HepG2 (cell line): Measurements from ENCODE around the gene PIP5K1A. TPM values are rescaled to one million over a fixed set of nuclear protein-coding genes. Genes with fewer than 3 reads are reported as not detected.

Experiments used
- ASH2L ChIP-seq: fragments of 300-600, 200-600 bp; sonication (generic); IDR thresholded peaks from 2 replicates; pipeline ENCODE4 v1.7.0; 2017; ENCODE audit warnings: low read depth, mild to moderate bottlenecking, moderate library complexity, mixed read lengths, low read length; ENCODE audit not compliant: insufficient read length
- ATF7 ChIP-seq, 2 experiments: fragments of 450-650 bp in 1 of 2; sonication (generic) in 1 of 2; formaldehyde crosslinking in 1 of 2; IDR thresholded peaks; 2 replicates each; pipeline versions ENCODE4 v1.4.0 to v1.6.1; 2016 to 2020; ENCODE audit warnings: antibody characterized with exemption in 1 of 2, mild to moderate bottlenecking in 1 of 2, missing genetic modification reagents in 1 of 2
- EEA1 ChIP-seq: sonication (generic); formaldehyde crosslinking; IDR thresholded peaks from 2 replicates; pipeline ENCODE4 v1.5.1; 2020; ENCODE audit warnings: mild to moderate bottlenecking, missing genetic modification reagents, borderline replicate concordance
- ERF ChIP-seq: IDR thresholded peaks from 2 replicates; pipeline ENCODE4 v1.6.1; 2018; ENCODE audit warnings: missing biosample characterization, missing genetic modification reagents
- GTF2F1 ChIP-seq: fragments of 150-350 bp; IDR thresholded peaks from 2 replicates; pipeline ENCODE4 v1.6.1; 2014; ENCODE audit warnings: low read length
- HOXA3 ChIP-seq: sonication (generic); formaldehyde crosslinking; IDR thresholded peaks from 2 replicates; pipeline ENCODE4 v1.5.0; 2020; ENCODE audit warnings: missing genetic modification reagents
- JUN ChIP-seq: sonication (generic); formaldehyde crosslinking; IDR thresholded peaks from 2 replicates; pipeline ENCODE4 v1.4.0; 2020; ENCODE audit warnings: mild to moderate bottlenecking, missing genetic modification reagents
- MAFG ChIP-seq: sonication (generic); formaldehyde crosslinking; IDR thresholded peaks from 2 replicates; pipeline ENCODE4 v1.5.1; 2020; ENCODE audit warnings: mild to moderate bottlenecking, missing genetic modification reagents
- NR2C2 ChIP-seq: sonication (generic); formaldehyde crosslinking; IDR thresholded peaks from 2 replicates; pipeline ENCODE4 v1.4.0; 2020; ENCODE audit warnings: missing genetic modification reagents, mild to moderate bottlenecking, moderate library complexity, borderline replicate concordance
- PRMT3 ChIP-seq: sonication (generic); formaldehyde crosslinking; IDR thresholded peaks from 2 replicates; pipeline ENCODE4 v1.8.1; 2022; ENCODE audit warnings: low read depth, mild to moderate bottlenecking, moderate library complexity, missing genetic modification reagents, borderline replicate concordance
- REST ChIP-seq, 2 experiments: IDR thresholded peaks; 2 replicates each; pipeline ENCODE4 v1.6.1; 2011 to 2012; ENCODE audit warnings: low read length in 2 of 2, borderline replicate concordance in 1 of 2, low read depth in 1 of 2, mild to moderate bottlenecking in 1 of 2, moderate library complexity in 1 of 2
- SIX4 ChIP-seq: sonication (generic); formaldehyde crosslinking; IDR thresholded peaks from 2 replicates; pipeline ENCODE4 v1.4.0; 2020; ENCODE audit warnings: missing genetic modification reagents
- ZIK1 ChIP-seq: sonication (generic); formaldehyde crosslinking; IDR thresholded peaks from 2 replicates; pipeline ENCODE4 v1.5.0; 2020; ENCODE audit warnings: mild to moderate bottlenecking, low read depth, missing genetic modification reagents, borderline replicate concordance
- ZNF12 ChIP-seq: sonication (generic); formaldehyde crosslinking; IDR thresholded peaks from 2 replicates; pipeline ENCODE4 v1.5.0; 2020; ENCODE audit warnings: missing genetic modification reagents
- ZNF280B ChIP-seq: sonication (generic); formaldehyde crosslinking; IDR thresholded peaks from 2 replicates; pipeline ENCODE4 v1.5.0; 2020; ENCODE audit warnings: missing genetic modification reagents, mild to moderate bottlenecking, borderline replicate concordance
- ZNF556 ChIP-seq: sonication (generic); formaldehyde crosslinking; IDR thresholded peaks from 2 replicates; pipeline ENCODE4 v1.4.0; 2020; ENCODE audit warnings: mild to moderate bottlenecking, missing genetic modification reagents, borderline replicate concordance
- ZNF614 ChIP-seq: IDR thresholded peaks from 2 replicates; pipeline ENCODE4 v1.6.1; 2018; ENCODE audit warnings: missing biosample characterization, missing genetic modification reagents, inconsistent platforms, borderline replicate concordance
- polyA plus RNA-seq, 8 experiments: library from polyadenylated mRNA; depleted of rRNA in 3 of 8; stranded (reverse) in 7 of 8; unstranded in 1 of 8; fragments of >200 nt; fragmentation: Illumina TruSeq in 4 of 8; extraction: Trizol in 4 of 8; gene quantifications; 2 replicates each; pipeline versions ENCODE4 v1.2.1 to v1.2.3, GENCODE V29; 2011 to 2016; ENCODE audit warnings: low read depth in 4 of 8, missing spikeins in 1 of 8, mixed read lengths in 1 of 8; ENCODE audit not compliant: insufficient read depth in 1 of 8
- total RNA-seq, 5 experiments: library from RNA; depleted of rRNA; stranded (reverse); fragments of >200 nt; fragmentation: Illumina TruSeq; extraction: Trizol; gene quantifications; 2 replicates each; pipeline ENCODE4 v1.2.3, GENCODE V29; 2016; ENCODE audit warnings: low read depth in 1 of 5
- TF ChIP-seq, protein P1 (sequence below): sonication (generic); formaldehyde crosslinking; IDR thresholded peaks from 2 replicates; pipeline ENCODE4 v1.9.0; 2021; ENCODE audit warnings: missing genetic modification reagents, borderline replicate concordance
- TF ChIP-seq, protein P2 (sequence below): sonication (generic); formaldehyde crosslinking; IDR thresholded peaks from 2 replicates; pipeline ENCODE4 v1.5.0; 2020; ENCODE audit warnings: mild to moderate bottlenecking, missing genetic modification reagents

Gene PIP5K1A
- total and polyA plus RNA-seq, 2 of the 13 experiments (the other 11 are each of a cell fraction or from before 2014, with no cell fraction given), result 45.3 to 65.1 TPM

DNA sequence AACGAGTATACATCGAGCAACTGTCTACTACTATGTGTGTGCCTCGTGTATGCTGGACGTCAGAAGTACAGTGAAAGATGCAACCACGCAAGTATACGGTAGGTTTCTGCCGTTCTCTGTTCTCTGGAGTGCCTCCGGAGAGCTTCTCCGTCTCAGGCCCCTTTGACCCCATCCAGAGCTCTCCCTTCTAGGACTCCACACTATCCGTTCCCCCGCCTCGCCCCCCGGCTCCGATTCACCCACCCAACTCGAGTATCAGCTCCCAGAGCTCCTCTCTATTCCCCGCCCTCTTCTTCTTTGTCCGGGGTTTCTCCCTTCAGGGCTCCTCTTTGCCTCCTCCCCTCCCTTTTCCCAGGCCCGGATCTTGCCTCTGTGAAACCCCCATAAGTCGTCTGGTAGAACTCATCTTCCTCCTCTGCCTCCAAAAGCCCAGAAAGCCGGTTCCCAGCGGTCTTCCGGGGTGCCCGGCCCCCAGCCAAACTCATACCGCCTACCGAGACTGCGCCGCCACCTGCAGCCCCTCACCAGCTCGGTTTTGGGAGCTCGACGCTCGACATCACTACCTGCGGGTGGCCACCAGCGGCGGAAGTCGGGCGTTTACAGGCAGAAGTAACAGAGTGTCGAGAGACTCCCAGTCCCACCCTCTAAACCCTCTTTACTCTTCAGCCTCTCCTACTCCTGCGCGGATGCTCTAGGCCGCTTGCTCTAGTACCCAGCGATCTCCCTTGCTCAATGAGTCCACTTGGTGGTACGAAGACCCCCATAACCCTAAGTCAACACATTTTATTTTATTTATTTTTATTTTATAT is 8.5 kb upstream of the PIP5K1A start, which contains the start of gene VPS72 (continued):
- TF ChIP-seq, protein P1, sequence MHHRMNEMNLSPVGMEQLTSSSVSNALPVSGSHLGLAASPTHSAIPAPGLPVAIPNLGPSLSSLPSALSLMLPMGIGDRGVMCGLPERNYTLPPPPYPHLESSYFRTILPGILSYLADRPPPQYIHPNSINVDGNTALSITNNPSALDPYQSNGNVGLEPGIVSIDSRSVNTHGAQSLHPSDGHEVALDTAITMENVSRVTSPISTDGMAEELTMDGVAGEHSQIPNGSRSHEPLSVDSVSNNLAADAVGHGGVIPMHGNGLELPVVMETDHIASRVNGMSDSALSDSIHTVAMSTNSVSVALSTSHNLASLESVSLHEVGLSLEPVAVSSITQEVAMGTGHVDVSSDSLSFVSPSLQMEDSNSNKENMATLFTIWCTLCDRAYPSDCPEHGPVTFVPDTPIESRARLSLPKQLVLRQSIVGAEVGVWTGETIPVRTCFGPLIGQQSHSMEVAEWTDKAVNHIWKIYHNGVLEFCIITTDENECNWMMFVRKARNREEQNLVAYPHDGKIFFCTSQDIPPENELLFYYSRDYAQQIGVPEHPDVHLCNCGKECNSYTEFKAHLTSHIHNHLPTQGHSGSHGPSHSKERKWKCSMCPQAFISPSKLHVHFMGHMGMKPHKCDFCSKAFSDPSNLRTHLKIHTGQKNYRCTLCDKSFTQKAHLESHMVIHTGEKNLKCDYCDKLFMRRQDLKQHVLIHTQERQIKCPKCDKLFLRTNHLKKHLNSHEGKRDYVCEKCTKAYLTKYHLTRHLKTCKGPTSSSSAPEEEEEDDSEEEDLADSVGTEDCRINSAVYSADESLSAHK (CRISPR knock-in tag), result no peak
- TF ChIP-seq GTF2F1, result no peak; the same call in 1 of the 2 replicates
- TF ChIP-seq ERF (CRISPR knock-in tag), result peak; percentile 91
- TF ChIP-seq MAFG, result no peak
- TF ChIP-seq SIX4 (CRISPR knock-in tag), result peak; percentile 62
- peak; percentile 65; the same call in 1 of the 2 replicates for TF ChIP-seq EEA1
- TF ChIP-seq ZNF12 (CRISPR knock-in tag), result 0 out of 2 replicates have a peak, but pooled peaks have one; percentile 35
- peak in 1 of 2 experiments; percentile 46; a peak in 1 of 4 replicates for TF ChIP-seq REST (IDR thresholded peaks at IDR 0.05; ENCODE audit: borderline replicate concordance in 1 of 2, low read depth in 1 of 2, low read length in 2 of 2)
- peak; percentile 55; the same call in 1 of the 2 replicates for TF ChIP-seq ZNF280B
- no peak for TF ChIP-seq PRMT3 (CRISPR knock-in tag)
- TF ChIP-seq ZNF614 (CRISPR knock-in tag), result peak; percentile 81; the same call in 1 of the 2 replicates
- TF ChIP-seq ZIK1 (CRISPR knock-in tag), result 0 out of 2 replicates have a peak, but pooled peaks have one; percentile 58
- TF ChIP-seq ZNF556, result peak; percentile 65; the same call in 1 of the 2 replicates
- peak; percentile 82 for TF ChIP-seq HOXA3
- TF ChIP-seq ASH2L, result peak; percentile 88
- peak; percentile 76 for TF ChIP-seq NR2C2
- TF ChIP-seq, protein P2, sequence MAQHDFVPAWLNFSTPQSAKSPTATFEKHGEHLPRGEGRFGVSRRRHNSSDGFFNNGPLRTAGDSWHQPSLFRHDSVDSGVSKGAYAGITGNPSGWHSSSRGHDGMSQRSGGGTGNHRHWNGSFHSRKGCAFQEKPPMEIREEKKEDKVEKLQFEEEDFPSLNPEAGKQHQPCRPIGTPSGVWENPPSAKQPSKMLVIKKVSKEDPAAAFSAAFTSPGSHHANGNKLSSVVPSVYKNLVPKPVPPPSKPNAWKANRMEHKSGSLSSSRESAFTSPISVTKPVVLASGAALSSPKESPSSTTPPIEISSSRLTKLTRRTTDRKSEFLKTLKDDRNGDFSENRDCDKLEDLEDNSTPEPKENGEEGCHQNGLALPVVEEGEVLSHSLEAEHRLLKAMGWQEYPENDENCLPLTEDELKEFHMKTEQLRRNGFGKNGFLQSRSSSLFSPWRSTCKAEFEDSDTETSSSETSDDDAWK (CRISPR knock-in tag), result no peak
- no peak for TF ChIP-seq JUN (CRISPR knock-in tag)
- TF ChIP-seq ATF7 (IDR thresholded peaks at IDR 0.05), result no peak
- TF ChIP-seq ATF7 (CRISPR knock-in tag; IDR thresholded peaks at IDR 0.05), result no peak
